Stimulated activated CD4-positive, alpha-beta T cell treated with anti-CD3 and anti-CD28 coated beads, Interleukin-1b, Interleukin-23, amount 100 ng/mL, for 1 hour (primary cell): ENCODE results near the gene RTL10.
"Not testable (repeated sequence)": the region's sequence is repeated elsewhere in the genome, so short reads cannot be mapped to it uniquely, and the experiment has no call there.

Experiments
- DNase-seq, 2 donors: peaks; one replicate each; pipeline ENCODE4 v3.0.0-alpha.2; 2020; ENCODE audit warnings: low read depth in 2 of 2

Gene RTL10

DNA sequence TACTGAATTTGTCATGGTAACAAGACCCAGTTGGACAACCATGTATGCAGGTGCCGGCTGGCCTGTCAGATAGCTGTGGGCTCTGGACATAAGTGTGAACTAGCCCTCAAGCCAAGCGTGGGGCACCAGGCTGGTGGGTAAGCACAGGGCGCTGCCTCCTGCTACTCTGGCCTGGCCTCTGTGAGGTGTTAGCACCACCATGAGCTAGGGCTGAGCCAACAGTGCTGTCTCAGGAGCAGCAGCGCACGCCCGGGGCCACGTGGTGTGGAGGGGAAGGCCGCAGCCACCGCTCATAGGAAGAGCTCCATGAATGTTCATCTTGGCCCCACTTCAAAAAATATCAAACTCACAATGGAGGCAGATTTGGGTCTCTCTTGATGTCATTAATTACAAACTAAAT lies 35.3 kb upstream of the RTL10 start:
- DNase-seq: peak in 1 of 2 donors; percentile 27

DNA sequence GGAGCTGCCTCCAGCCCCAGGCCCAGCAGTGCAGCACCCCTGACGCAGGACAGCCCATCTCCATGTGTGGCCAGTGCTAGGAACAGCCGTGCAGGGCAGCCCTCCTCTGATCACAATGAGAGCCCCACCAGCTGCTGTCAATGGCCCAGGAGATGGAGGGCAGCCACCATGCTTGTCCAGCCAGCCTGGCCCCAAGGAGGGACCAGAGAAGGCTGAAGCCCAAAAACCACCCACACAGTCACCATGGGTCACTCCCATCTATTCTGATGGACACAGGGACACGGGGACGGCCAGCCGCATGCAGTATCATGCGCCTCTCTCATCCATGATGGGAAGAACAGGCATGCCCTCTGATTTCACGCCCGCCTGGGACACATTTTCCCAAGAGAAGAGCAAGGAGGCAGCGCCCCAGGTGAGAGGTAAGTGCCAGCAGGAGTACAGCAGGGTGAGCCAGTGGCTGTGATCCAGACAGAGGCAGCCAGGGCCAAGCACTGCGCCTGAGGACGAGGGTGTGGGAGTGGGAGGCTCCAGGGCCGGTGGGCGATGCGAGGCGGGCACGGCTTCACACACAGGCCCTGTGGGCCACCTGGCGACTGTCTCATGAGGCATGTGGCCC lies 33.6 kb upstream of the RTL10 start:
- DNase-seq: no peak

DNA sequence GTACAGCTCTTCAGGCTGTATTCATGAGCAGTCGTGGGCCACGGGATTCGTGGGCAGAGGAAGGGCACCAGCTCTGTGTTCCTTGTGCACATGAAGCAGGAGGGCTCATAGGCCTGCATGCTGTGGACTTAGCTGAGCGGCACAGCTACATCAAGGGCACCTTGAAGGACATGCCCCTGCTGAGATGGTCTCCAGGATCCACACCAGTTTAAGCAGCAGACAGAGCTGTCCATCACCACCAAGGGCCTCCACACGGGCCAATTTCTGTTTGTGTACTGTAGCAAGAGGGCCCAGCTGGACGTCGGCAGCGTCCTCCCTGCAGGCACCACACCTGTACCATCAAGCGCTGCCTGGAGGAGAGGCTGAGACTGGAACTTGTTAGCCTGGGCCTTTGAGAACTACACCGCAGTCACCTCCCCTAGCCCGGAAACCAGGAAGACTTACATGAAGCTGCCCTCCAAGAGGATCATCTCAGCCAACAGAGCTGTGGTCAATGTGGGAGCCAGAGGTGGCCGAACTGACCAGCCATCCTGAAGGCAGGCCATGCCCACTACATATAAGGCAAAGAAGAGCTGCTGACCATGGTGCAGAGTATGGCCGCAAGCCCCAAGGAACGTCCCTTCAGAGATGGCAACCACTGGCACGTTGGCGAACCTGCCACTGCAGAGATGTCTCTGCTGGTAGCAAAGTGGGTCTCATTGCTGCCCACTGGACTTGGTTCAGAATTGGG lies 32.7 kb upstream of the RTL10 start:
- DNase-seq: no peak

DNA sequence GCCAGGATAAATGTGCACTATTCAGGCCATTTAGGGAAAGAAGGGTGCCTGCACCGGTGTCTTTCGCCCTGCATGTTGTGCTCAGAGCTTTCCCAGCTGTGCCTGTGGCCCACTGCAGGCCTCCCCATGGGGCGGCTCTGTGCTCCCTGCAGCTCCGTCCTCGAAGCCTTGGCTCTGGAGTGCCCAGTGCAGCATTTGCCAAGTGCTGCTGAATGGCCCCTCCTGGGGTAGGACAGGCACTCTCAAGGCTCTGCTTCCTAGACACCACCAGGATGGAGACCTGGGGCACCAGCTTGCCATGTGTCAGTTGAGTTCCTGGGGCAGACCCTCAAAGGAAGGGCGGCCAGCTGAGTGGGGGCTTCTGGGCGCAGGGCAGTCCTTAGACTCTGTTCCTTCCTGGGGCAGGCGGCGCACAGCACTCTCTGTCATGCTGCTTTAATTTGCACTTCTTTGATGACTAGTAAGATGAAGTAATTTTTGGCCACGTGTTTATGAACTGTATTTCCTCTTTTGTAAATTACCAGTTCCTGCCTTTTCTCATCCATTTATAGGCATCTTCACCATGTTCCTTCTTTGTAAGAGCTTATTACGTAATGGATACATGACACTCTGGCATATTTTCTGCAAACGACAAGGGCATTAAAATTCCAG lies 32.1 kb upstream of the RTL10 start:
- no peak for DNase-seq

DNA sequence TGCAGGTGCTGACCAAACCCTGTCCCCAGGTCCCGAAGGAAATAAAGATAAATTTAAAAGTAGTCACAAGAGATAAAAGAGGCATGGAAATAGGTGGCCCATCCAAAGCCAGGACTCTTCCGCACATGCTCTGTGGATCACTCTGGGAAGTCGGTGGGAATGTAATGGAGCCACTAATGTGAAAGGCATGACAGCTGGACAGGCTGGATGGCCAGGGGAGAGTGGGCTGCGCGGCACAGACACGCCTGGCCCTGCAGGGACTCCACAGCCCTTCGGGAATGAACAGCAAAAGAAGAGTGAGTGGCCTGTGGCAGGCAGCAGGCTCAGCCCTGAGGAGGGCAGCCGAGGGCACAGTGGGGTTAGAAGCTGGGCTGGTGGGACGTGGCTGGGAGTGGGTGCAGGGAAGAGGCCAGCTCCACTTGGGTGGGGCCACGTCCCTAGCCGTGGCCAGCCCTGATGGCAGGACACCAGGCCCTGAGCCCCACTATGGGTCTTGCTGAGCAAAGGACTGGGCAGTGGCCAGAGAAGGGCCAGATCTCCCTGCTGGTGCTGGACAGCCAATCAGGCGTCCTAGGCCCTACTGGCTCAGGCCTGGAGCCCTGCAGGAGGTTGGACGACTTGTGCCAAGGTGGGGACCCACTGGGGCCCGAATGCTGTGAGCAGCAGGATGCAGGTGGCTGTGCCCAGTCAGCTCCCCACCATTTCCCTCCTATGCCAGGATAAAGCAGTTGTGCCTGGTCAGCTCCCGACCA lies 31.3 kb upstream of the RTL10 start:
- DNase-seq: no peak

DNA sequence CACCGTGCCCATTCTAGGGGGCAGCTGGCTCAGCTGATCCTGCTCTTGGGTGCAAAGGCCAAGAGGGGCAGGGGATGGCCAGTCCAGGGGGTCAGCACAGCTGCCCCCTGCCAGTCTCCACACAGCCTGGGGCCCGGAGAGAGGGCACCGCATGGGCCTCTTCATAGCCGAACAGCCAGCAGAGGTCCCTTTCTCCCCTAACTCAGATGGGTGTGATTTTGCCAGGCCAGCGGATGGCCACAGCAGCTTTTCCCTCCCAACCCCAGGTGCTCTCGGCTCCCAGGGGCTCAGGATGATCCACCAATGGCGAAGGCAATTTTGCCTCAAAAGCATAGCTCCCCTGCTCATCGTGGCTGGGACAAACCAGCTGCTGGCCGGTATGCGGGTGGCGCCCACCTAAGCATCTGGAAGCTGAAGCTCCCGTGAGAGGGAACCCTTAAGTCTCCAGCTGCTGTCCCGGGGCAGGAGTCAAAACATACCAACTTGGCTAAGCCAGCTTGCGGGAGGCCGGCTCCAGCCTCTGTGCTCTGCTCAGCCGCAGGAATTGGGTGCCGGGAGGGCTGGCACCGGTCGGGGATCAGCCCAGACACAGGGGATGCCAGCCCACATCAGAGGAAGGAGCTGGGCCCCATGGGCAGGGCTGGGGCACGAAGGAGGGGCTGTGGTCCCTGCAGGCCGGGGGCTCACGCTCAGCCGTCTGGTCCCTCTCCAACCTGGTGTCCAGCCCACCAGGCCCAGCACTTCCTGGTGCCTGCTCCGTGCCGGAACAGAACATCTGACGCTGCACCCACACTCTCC lies 30.5 kb upstream of the RTL10 start:
- DNase-seq: no peak

DNA sequence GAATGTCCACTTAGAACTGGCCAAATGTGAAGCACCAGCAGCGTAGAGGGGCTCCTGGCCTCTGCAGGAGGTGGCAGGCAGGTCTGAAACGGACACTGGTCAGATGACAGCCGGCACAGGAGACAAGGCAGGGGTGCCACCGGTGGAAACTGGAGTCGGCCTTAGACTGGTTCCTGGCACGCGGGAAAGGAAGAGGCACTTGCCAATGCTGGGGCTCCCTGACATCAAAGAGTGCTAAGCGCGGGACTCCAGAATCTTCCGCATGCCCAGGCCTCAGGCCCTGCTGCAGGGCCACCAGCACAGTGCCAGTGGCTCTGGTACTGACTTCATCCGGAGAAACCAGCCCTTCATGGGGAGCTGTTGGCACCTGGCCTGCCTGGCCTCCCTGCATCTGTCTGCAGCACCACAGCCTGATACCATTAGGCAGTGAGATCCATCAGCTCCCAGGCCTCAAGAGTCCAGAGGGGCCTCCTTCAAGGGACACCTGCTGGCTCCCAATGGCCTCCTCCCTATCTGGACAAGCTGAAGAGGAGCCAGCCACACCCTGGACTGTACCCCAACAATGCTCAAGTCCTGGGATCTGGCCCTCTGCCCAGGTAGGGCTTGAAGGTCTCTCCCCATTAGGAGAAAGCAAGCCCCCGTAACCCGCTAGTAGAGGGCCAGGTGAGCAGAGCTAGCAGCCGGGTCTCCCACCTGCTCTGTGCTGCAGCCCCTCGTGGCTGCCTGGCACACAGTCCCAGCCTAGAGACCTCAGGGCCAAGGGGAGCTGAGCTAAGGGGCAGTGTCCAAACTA lies 29.7 kb upstream of the RTL10 start:
- no peak for DNase-seq

DNA sequence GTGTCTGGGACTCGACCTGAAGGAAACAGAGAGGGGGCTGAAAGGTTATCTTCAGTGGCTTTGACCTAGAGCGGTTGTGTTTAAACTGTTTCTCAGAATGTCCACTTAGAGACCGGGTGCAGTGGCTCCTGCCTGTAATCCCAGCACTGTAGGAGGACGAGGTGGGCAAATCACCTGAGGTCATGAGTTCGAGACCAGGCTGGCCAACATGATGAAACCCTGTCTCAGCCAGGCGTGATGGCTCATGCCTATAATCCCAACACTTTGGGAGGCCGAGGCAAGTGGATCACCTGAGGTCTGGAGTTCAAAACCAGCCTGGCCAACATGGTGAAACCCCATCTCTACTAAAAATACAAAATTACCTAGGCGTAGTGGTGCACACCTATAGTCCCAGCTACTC lies 28.8 kb upstream of the RTL10 start:
- DNase-seq: not testable (repeated sequence)

DNA sequence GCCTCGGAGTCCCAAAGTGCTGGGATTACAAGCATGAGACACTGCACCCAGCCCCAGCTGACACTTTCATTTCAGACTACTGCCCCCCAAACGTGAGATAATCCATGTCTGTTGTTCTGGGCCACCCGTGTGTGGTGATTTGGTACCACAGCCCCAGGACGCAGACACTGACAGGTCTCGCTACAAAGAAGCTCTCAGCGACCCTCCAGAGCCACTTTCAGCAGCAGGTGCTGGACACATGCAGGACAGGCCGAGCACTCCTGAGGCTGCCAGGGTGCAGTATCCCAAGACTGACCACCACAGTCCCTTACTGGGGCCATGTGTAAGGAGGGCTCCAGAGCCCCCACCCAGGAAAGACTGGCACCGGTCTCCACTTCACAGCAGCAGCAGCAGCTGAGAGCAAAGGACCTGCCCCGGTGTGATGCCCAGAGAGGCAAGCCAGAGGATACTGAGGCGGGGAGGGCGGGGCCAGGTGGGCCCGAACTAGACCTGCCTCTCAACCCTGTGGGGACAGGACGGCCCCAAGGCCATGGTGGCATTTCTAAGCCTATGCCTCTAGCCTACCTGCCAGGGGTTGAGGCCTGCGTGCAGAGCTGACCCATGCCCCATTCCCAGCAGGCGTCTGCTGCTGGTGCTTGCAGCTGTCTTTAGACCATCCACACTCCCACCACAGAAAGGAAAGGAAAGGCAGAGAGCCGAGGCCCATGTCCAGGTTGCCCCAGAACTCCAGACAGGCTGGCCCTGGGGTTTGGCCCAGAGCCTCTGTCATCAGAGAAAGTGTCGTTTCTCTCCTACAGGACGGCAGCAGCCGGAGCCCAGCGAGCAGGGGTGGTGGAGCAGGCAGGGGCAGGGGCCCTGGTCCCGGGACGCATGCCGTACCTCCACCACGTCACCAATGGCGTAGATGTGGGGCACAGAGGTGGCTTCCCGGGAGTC lies 28.0 kb upstream of the RTL10 start:
- no peak for DNase-seq

DNA sequence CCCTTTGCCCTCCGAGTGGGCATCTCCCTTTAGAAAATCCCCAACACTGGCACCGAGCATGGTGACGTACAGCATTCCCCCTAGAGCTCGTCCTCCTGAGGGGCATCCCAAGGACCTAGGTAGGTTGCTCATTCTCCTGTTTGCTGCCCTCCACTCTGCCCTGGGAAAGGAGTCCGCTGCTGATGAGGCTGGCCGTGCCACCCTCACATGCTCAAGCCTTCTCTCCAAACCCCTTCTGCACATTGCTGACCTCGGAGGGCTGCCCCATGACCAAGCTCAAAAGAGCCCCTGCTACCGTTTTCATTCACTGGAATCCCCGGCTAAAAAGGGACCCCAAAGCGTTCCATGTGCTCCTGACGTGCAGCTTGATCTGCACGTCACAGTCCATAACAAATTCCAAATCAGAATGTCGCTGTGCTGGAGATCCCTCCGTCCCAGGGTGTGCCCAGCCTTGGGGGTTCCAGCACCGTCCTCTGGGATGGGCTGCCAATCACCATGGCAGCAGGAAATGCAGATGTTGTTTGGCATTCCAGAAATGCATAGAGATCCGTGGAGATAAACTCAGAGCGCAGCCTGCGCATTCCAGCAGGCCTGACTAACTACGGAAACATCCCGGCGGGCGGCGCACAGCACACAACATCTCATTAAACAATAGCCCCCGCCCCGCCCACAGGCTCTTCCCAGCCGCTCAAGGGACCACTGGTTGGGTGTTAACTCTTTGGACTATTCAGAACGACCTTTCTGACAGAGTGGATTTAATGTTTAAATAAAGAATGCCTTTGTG lies 26.3 kb upstream of the RTL10 start:
- DNase-seq: no peak

DNA sequence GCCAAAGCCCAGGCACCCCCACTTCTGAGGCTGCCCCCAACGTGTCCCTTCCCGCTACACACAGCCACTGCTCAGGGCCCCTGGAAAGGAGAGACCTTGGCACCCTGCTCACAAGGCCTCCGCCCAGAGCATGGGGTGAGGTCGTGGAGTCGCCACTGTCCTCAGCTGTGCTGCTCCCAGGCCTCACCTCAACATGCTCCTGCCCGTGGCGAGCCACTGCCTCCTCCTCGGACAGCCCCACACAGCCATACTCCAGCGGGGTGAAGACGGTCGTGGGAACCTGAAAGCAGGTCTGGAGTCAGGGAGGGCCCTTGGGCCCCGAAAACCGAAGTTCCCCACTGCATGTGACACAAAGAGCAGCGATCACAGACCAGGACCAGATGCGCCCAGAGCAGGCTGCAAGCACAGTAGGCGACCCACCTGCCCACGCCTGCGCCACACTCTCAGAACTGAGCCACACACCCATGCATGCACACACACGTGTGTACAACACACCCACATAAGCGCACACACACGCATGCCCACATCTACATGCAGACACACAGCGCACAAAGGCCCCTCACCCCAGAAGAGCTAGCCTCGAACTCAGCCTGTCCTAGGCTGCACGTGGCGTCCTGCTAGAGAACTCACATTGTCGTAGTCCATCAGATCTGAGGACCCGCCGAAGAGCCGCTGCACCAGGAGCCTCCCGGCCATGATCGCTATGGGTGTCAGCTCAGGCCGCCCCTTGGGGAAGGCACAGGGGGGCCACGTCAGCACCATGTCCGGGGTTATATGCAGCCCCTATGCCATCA lies 25.5 kb upstream of the RTL10 start:
- DNase-seq: no peak

DNA sequence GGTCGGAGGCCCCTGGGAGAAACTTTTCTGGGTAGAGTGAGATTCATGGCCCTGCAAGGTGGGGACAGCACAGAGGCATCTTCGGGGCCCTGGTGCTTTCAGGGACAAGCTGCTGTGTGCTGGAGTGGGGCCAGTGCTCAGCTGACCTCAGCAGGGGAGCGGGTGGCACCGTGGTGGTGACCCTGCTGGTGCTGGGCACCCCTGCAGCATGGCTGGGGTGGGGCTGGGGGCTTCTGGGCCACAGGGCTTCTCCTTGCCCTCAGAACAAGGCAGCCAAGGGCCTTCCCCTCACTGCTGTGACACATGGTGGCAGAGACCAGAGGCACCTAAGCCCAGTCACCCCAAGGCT lies 24.9 kb upstream of the RTL10 start:
- DNase-seq: no peak

DNA sequence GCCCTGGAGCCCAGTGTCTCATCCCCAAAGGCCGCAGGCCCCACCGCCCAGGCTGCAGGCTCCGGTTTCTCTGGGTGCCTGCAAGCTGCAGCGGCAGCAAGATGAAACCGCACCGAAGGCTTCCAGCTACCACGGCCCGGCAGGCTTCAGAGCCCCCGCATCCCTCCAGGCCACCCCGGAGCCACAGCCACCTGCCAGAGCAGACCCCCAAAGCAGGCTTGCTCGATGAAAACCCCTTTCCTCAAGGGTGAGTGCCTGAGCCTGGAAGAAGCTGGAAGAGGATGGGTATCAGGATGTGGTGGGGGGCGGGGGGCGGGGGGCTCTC lies 24.5 kb upstream of the RTL10 start:
- no peak for DNase-seq

DNA sequence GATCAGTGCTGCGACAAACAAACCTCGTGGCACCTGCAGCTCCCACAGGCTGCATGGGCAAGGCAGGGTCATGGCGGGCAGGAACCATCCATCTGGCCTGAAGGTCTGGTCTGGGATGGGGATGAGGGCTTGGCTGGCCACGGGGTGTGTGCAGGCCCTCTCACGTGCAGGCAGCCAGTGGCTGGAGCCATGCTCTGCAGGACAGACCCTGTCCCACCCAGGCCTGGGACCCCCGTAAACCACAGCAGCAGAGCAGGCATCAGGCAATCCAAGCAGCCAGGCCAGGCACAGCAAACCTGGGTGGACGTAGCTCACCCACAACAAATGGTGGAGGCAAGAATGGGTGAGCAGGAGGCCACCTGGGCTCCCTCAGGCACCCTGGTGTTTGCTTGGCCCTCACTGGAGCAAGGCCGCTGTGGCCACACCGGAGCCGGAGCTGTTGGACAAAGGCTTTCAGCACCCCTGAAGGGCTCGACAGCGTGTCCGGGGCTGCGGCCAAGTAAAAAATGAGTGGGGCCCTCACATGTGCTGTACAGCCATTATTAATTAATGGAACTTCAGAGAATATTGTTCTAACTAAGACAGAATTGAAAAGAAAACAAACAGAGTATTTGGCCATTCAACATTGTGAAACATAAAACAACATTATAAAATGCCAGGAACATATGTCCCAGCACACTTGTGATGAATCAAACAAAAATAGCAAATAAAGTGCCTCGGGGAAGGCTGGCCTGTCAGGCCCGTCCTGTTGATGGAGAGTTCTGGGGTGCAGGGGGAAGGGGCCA lies 24.0 kb upstream of the RTL10 start:
- no peak for DNase-seq

DNA sequence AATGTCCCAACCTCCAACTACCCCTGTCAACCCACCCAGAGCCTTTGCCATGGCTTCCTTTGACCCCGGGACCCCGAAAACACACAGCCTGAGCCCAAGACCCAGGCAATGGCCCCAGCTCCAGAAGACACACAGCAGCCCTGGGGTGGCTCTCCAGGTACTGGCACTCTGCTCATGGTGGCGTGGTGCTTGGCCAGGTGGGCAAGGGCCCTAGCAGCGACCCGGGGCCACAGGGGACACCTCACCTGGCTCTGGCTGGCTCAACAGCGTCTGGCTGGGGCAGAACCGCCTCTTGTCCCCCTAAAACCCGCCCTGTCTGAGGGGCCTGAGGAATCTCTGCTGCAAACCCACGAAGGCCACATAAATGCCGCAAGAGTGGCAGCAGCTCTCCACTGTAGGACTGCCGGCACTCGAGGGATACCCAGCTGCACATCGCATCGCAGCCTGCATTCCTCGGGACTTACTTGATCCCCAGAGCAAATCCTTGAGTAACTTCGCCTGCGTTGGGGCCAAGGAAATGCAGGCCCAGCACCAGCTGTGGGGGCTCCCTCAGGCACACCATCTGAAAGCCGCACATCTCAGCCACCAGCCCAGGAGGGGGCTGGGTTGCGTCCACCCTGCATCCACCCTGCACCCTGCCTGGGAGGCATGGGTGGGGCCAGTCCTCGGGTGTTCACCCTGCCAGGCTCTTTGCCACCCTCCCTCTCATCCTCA lies 23.1 kb upstream of the RTL10 start:
- DNase-seq: no peak

DNA sequence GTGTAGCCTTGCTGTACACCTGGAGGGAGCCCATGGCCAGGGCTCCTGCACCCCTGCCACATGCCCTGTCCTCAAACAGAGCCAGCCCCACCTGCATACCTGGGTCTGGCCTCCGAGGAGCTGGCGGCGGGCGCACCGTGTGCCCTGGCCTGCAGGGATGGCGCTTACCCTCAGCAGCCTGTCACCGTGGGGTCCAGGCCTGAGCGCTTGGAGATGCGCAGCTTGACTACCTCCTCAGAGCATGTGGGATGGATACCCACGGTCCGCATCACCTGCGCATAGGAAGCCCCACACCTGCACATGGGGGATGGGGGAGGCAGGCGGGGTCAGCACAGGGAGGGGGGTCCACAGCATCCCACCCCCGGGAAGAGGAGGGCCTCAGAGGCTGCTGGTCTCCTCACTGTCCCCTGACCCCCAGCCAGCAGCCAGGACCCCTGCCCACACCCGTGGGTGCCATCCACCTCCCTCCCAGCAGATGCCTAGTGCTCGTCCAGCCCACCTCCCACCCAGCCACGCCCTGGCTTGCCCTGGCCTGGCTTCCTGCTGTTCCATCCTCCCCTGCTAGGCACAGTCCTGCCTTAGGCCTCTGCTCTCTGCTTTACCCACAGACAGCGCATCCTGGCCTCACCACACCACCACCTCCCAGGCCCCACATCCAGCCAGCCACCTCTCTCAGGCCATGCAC lies 22.4 kb upstream of the RTL10 start:
- DNase-seq: no peak
